ENCODE results near the gene DDX1. TPM values are rescaled to one million over a fixed set of nuclear protein-coding genes. Genes with fewer than 3 reads are reported as not detected.

Gene DDX1
- total and polyA plus RNA-seq, 2 of the 4 experiments (the other 2 are of a cell fraction), result 73.6 to 74.9 TPM

- no peak for TF ChIP-seq ELK1 (IDR thresholded peaks at IDR 0.05; ENCODE audit: borderline replicate concordance, low read depth, low read length)
- no peak for TF ChIP-seq CEBPB (IDR thresholded peaks at IDR 0.05; ENCODE audit: low read depth, low read length)
Measured at GRCh38 chr2:15563227-15564100, 28.2 kb upstream of the DDX1 start (continued).

- ATAC-seq (ENCODE audit: low read depth) (no peak), DNase-seq (no peak)
- CTCF ChIA-PET, result interaction anchor here (0.6 to 1.5 kb wide), 2 partner anchors 12 to 26 kb away, joined by 3 to 4 read pairs; no protein-coding TSS in a partner anchor
- no peak overlapping the region for H3K18ac ChIP-seq (ENCODE audit: low read depth, low read length)
- in situ Hi-C loops (cut with MboI; ENCODE audit: low sequenced_read_pairs), result no loop called here
- no CpG with 5 or more reads among the region's 3 CpGs for WGBS, 2 experiments (ENCODE audit: extremely low coverage in 2 of 2, insufficient read length in 1 of 2)
- H3K4me2 ChIP-seq (ENCODE audit: low read depth, low read length), result no peak overlapping the region
- H4K20me1 ChIP-seq (ENCODE audit: insufficient read depth, low read length), result no peaks in the 10 kb centered on the region
- H4K5ac ChIP-seq (ENCODE audit: low read depth, low read length), result no peak overlapping the region
- H2BK120ac ChIP-seq (ENCODE audit: low read depth, low read length), result no peak overlapping the region
- no peak overlapping the region for H2BK15ac ChIP-seq (ENCODE audit: low read depth, low read length)
- H3K27me3 ChIP-seq (ENCODE audit: control insufficient read depth, insufficient read depth, low read length), result no peaks in the 10 kb centered on the region
- no peak overlapping the region for H2AK9ac ChIP-seq (replicated peaks; ENCODE audit: low read depth, low read length, poor library complexity)
- no peak overlapping the region for H3K4ac ChIP-seq (ENCODE audit: low read depth, low read length)
- POLR2A ChIA-PET (ENCODE audit: unreplicated experiment), result no interaction called here
- H3K9me3 ChIP-seq (ENCODE audit: control insufficient read depth, insufficient read depth, low read length), result no peaks in the 10 kb centered on the region
- dilution Hi-C loops (cut with HindIII; ENCODE audit: low sequenced_read_pairs, unreplicated experiment), result no loop called here
- H3K4me3 ChIP-seq (ENCODE audit: insufficient read depth, low read depth, low read length), result no peak overlapping the region
- no peak overlapping the region for H3K23ac ChIP-seq (ENCODE audit: low read depth, low read length)
- H2BK20ac ChIP-seq (ENCODE audit: low read depth, low read length), result no peak overlapping the region
- H3K9me1 ChIP-seq (ENCODE audit: insufficient read depth, low read length), result no peaks in the 10 kb centered on the region
- H3K36me3 ChIP-seq (ENCODE audit: control insufficient read depth, insufficient read depth, low read length), result no peaks in the 10 kb centered on the region
- H2AK5ac ChIP-seq (ENCODE audit: low read depth, low read length), result no peak overlapping the region
- H2BK5ac ChIP-seq (ENCODE audit: low read depth, low read length, poor library complexity, severe bottlenecking), result no peak overlapping the region
- no peak overlapping the region for H3K14ac ChIP-seq (replicated peaks; ENCODE audit: low read depth, low read length)
- intact Hi-C loops (cut with micrococcal nuclease), result loop anchor here (10.0 kb wide), 2 partner anchors 391 to 521 kb away; no protein-coding TSS in a partner anchor
- no TSS peak for BruUV-seq (replicated peaks)
- H3K27ac ChIP-seq (ENCODE audit: insufficient read depth, low read length), result no peak overlapping the region
- no peak overlapping the region for H3K9ac ChIP-seq (ENCODE audit: low read depth, low read length)
- H3K4me1 ChIP-seq (ENCODE audit: control insufficient read depth, insufficient read depth, low read length), result no peaks in the 10 kb centered on the region
- TF ChIP-seq SMC3 (IDR thresholded peaks at IDR 0.05; ENCODE audit: low read depth, low read length) (no peak), RAD21 (IDR thresholded peaks at IDR 0.05; ENCODE audit: low read length) (no peak), USF2 (IDR thresholded peaks at IDR 0.05; ENCODE audit: low read depth, low read length) (no peak), NFE2L2 (IDR thresholded peaks at IDR 0.05; ENCODE audit: low read depth, low read length) (no peak), RCOR1 (IDR thresholded peaks at IDR 0.05; ENCODE audit: insufficient replicate concordance, low read length) (no peak), POLR2A (IDR thresholded peaks at IDR 0.05; ENCODE audit: low read depth, low read length) (no peak)
- no peak overlapping the region for H2AFZ ChIP-seq (replicated peaks; ENCODE audit: low read length, poor library complexity)
- no peak overlapping the region for H4K8ac ChIP-seq (ENCODE audit: low read depth in 2 of 2, low read length in 2 of 2)
- H3K79me1 ChIP-seq (ENCODE audit: low read depth in 1 of 2, low read length in 2 of 2), result peaks cover 0 to under 1% of the 10 kb centered on the region in 2 experiments; a peak in 1 of 4 replicates
- no peak overlapping the region for H3K56ac ChIP-seq (ENCODE audit: extremely low read depth, insufficient read depth, low read length)
- H4K91ac ChIP-seq (ENCODE audit: insufficient read depth, low read depth, low read length), result no peak overlapping the region
Measured at GRCh38 chr2:15565392-15565791, 26.3 kb upstream of the DDX1 start.

Data from IMR-90 (cell line).